ENCODE measurements around the gene BATF. TPM values are rescaled to one million over a fixed set of nuclear protein-coding genes. Genes with fewer than 3 reads are reported as not detected.
A peak's percentile ranks its signal among the peaks of the same experiment; 100 is the strongest.

Gene BATF
- total RNA-seq, 2 experiments from 2014 or later: 171 to 182 TPM

GRCh38 chr14:75501080-75501479 lies 21.2 kb upstream of the BATF start:
- CTCF ChIA-PET: no interaction called here
- no peak for DNase-seq

GRCh38 chr14:75504411-75504810 lies 17.9 kb upstream of the BATF start:
- no peak overlapping the region for H3K4me3 Mint-ChIP-seq
- H3K4me1 Mint-ChIP-seq (ENCODE audit: low read depth): peaks cover 7% of the 10 kb centered on the region
- intact Hi-C loops (cut with micrococcal nuclease): no loop called here
- peaks cover 3% of the 10 kb centered on the region for H3K9me3 Mint-ChIP-seq
- POLR2A ChIA-PET: no interaction called here
- CTCF ChIA-PET: no interaction called here
- no peaks in the 10 kb centered on the region for H3K27me3 Mint-ChIP-seq
- no peak for DNase-seq
- H3K36me3 Mint-ChIP-seq: peaks cover 2% of the 10 kb centered on the region
- no peak overlapping the region for H3K27ac Mint-ChIP-seq

More at GRCh38 chr14:75501080-75501479, 21.2 kb upstream of the BATF start:
- Mint-ChIP-seq H3K9me3 (no peaks in the 10 kb centered on the region), H3K4me3 (no peak overlapping the region), H3K27ac (no peak overlapping the region), H3K4me1 (ENCODE audit: low read depth) (peaks cover 23% of the 10 kb centered on the region), H3K36me3 (no peaks in the 10 kb centered on the region), H3K27me3 (no peaks in the 10 kb centered on the region)
- POLR2A ChIA-PET: no interaction called here
- intact Hi-C loops (cut with micrococcal nuclease): no loop called here

DNA sequence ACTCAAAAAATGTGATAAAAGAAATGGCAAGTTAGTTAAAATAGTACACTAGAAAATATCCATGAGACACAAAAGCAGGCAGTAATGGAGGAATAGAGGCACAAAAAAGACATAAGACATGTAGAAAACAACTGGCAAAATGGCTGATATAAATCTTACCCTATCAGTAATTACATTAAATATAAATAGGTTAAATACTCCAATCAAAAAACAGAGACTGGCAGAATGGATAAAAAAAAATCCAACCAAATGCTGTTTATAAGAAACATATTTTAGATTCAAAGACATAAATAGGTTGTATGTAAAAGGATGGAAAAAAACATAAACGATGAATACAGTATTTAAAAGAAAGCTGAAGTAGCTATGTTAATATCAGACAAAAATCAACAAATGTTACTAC lies 15.3 kb upstream of the BATF start:
- Mint-ChIP-seq H3K27ac (no peak overlapping the region), H3K9me3 (peaks cover 23% of the 10 kb centered on the region), H3K4me3 (no peak overlapping the region), H3K4me1 (ENCODE audit: low read depth) (peaks cover 19% of the 10 kb centered on the region), H3K27me3 (no peaks in the 10 kb centered on the region), H3K36me3 (peaks cover 11% of the 10 kb centered on the region)
- ChIA-PET POLR2A (interaction anchor here (0.9 to 1.4 kb wide), 2 partner anchors 10 to 15 kb away, joined by 3 to 4 read pairs; no protein-coding TSS in a partner anchor), CTCF (interaction anchor here (0.6 to 0.7 kb wide), 3 partner anchors 12 to 154 kb away, joined by 3 read pairs; partner anchors contain the start of genes ERG28 and TTLL5)
- intact Hi-C loops (cut with micrococcal nuclease): no loop called here
- no peak for DNase-seq

- H3K36me3 Mint-ChIP-seq: peaks cover 15% of the 10 kb centered on the region
- intact Hi-C loops (cut with micrococcal nuclease): loop anchor here (1.0 kb wide), 1 partner anchor 17 kb away; no protein-coding TSS in a partner anchor
- no peak for DNase-seq
- H3K4me1 Mint-ChIP-seq (ENCODE audit: low read depth): peaks cover 42% of the 10 kb centered on the region
- peaks cover 28% of the 10 kb centered on the region for H3K9me3 Mint-ChIP-seq
- peak overlapping the region; percentile 45 for H3K27ac Mint-ChIP-seq
- ChIA-PET POLR2A (no interaction called here), CTCF (interaction anchor here (1.8 kb wide), 1 partner anchor 202 kb away, joined by 4 read pairs; no protein-coding TSS in a partner anchor)
- H3K4me3 Mint-ChIP-seq: no peak overlapping the region
- no peaks in the 10 kb centered on the region for H3K27me3 Mint-ChIP-seq
Observed at GRCh38 chr14:75510547-75510946, 11.7 kb upstream of the BATF start.

- H3K4me1 Mint-ChIP-seq (ENCODE audit: low read depth): peaks cover 49% of the 10 kb centered on the region
- intact Hi-C loops (cut with micrococcal nuclease): no loop called here
- peaks cover 15% of the 10 kb centered on the region for H3K36me3 Mint-ChIP-seq
- peak overlapping the region; percentile 45 for H3K27ac Mint-ChIP-seq
- peaks cover 28% of the 10 kb centered on the region for H3K9me3 Mint-ChIP-seq
- no peak overlapping the region for H3K4me3 Mint-ChIP-seq
- POLR2A ChIA-PET: interaction anchor here (1.0 to 1.4 kb wide), 2 partner anchors 22 to 24 kb away, joined by 3 read pairs; no protein-coding TSS in a partner anchor
- CTCF ChIA-PET: interaction anchor here (0.9 to 1.8 kb wide), 4 partner anchors 29 to 203 kb away, joined by 3 to 5 read pairs (median 4); no protein-coding TSS in a partner anchor
- no peak for DNase-seq
- H3K27me3 Mint-ChIP-seq: no peaks in the 10 kb centered on the region
Observed at GRCh38 chr14:75511201-75511600, 11.1 kb upstream of the BATF start.

DNA sequence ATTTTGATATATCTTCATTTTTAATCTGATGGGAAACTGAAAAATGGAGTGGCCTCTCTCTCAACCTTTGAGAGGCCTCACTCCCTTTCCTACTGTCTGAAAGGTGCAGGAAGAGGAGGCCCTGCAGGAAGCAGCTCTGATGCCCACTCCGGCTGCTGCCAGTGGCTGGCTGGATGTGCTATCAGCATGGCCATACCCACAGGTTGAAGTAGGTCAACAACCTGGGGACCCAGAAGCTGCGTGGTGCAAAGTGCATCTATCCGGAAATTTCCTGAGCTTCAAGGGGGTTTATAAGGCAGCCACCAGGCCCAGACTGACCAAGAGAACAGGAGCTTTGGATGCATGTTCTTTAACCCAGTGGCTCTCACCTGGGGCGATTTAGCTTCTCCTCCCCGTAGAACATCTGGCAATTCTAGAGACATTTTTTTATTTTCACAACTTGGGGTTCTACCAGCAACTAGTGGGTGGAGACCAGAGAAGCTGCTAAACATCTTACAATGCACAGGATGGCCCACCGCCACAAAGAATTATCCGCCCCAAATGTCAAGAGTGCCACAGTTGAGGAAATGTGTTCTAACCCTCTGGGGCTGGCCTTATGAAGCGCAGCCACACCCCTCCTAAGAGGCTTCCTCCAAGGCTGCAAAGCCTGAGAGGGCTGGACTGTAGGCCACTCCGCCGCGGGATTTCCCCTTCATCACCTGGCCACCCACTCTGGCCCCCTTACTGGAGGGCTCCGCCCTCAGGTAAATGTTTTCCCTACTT lies 8.2 kb upstream of the BATF start:
- DNase-seq: peak; percentile 40
- Mint-ChIP-seq H3K4me3 (peak overlapping the region; percentile 5), H3K27ac (peak overlapping the region; percentile 69), H3K36me3 (peaks cover 13% of the 10 kb centered on the region), H3K9me3 (peaks cover 25% of the 10 kb centered on the region), H3K27me3 (no peaks in the 10 kb centered on the region), H3K4me1 (ENCODE audit: low read depth) (peaks cover 66% of the 10 kb centered on the region)
- CTCF ChIA-PET: interaction anchor here (1.3 to 4.1 kb wide), 8 partner anchors 16 to 206 kb away, joined by 3 to 28 read pairs (median 10); no protein-coding TSS in a partner anchor
- intact Hi-C loops (cut with micrococcal nuclease): no loop called here
- POLR2A ChIA-PET: interaction anchor here (1.4 to 2.1 kb wide), 4 partner anchors 10 to 49 kb away, joined by 3 to 9 read pairs (median 5); no protein-coding TSS in a partner anchor

GRCh38 chr14:75514673-75515628 lies 7.3 kb upstream of the BATF start:
- Mint-ChIP-seq H3K27ac (peak overlapping the region; percentile 95), H3K4me1 (ENCODE audit: low read depth) (peaks cover 69% of the 10 kb centered on the region), H3K4me3 (peak overlapping the region; percentile 80), H3K36me3 (peaks cover 13% of the 10 kb centered on the region), H3K27me3 (no peaks in the 10 kb centered on the region), H3K9me3 (peaks cover 23% of the 10 kb centered on the region)
- ChIA-PET POLR2A (interaction anchor here (0.8 to 2.1 kb wide), 9 partner anchors 9 to 135 kb away, joined by 3 to 9 read pairs (median 5); no protein-coding TSS in a partner anchor), CTCF (interaction anchor here (0.6 to 4.1 kb wide), 16 partner anchors 13 to 207 kb away, joined by 3 to 28 read pairs (median 4); partner anchors contain the start of gene FLVCR2)
- intact Hi-C loops (cut with micrococcal nuclease): loop anchor here (1.0 kb wide), 1 partner anchor 20 kb away; no protein-coding TSS in a partner anchor
- peak; percentile 77 for DNase-seq

- intact Hi-C loops (cut with micrococcal nuclease): loop anchor here (1.0 kb wide), 1 partner anchor 20 kb away; no protein-coding TSS in a partner anchor
- peaks cover 12% of the 10 kb centered on the region for H3K36me3 Mint-ChIP-seq
- H3K4me1 Mint-ChIP-seq (ENCODE audit: low read depth): peaks cover 70% of the 10 kb centered on the region
- ChIA-PET POLR2A (interaction anchor here (0.8 to 2.1 kb wide), 7 partner anchors 9 to 134 kb away, joined by 4 to 9 read pairs (median 5); no protein-coding TSS in a partner anchor), CTCF (interaction anchor here (0.7 to 4.1 kb wide), 15 partner anchors 13 to 207 kb away, joined by 3 to 28 read pairs (median 4); partner anchors contain the start of gene FLVCR2)
- H3K27me3 Mint-ChIP-seq: no peaks in the 10 kb centered on the region
- no peak for DNase-seq
- peak overlapping the region; percentile 80 for H3K4me3 Mint-ChIP-seq
- peaks cover 17% of the 10 kb centered on the region for H3K9me3 Mint-ChIP-seq
- H3K27ac Mint-ChIP-seq: peak overlapping the region; percentile 95
Observed at GRCh38 chr14:75515629-75515996, 6.7 kb upstream of the BATF start.

GRCh38 chr14:75518625-75519024 lies 3.6 kb upstream of the BATF start:
- ChIA-PET CTCF (interaction anchor here (0.9 to 11.1 kb wide), 19 partner anchors 10 to 222 kb away, joined by 3 to 88 read pairs (median 5); partner anchors contain the start of genes ERG28 and FLVCR2), POLR2A (interaction anchor here (1.0 to 1.1 kb wide), 3 partner anchors 9 to 24 kb away, joined by 3 read pairs; no protein-coding TSS in a partner anchor)
- Mint-ChIP-seq H3K27me3 (no peaks in the 10 kb centered on the region), H3K27ac (peak overlapping the region; percentile 4), H3K9me3 (no peaks in the 10 kb centered on the region), H3K36me3 (peaks cover 16% of the 10 kb centered on the region), H3K4me1 (ENCODE audit: low read depth) (peaks cover 72% of the 10 kb centered on the region), H3K4me3 (no peak overlapping the region)
- DNase-seq: peak; percentile 75
- intact Hi-C loops (cut with micrococcal nuclease): loop anchor here (1.0 kb wide), 1 partner anchor 136 kb away; no protein-coding TSS in a partner anchor

DNA sequence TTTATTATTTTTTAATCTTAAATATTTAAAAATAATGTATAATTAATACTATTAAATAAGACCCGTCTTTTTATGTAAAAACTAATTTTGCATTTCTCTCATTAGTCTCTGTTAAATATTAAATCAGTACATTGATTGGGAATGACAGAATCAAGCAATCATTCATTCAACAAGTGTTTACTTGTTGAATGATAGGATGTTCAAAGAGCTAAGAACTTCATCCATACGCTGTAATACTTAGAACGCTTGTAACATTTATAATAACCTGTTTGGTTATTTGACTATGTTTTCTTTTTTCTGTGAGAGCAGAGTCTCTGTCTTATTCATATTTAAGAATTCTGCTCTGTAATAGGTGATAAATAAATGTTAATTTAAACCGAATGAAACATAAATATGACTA lies 2.9 kb upstream of the BATF start:
- H3K4me3 Mint-ChIP-seq: no peak overlapping the region
- H3K9me3 Mint-ChIP-seq: no peaks in the 10 kb centered on the region
- H3K4me1 Mint-ChIP-seq (ENCODE audit: low read depth): peaks cover 67% of the 10 kb centered on the region
- no peaks in the 10 kb centered on the region for H3K27me3 Mint-ChIP-seq
- peak overlapping the region; percentile 100 for H3K27ac Mint-ChIP-seq
- DNase-seq: no peak
- ChIA-PET CTCF (interaction anchor here (0.9 to 11.1 kb wide), 15 partner anchors 9 to 141 kb away, joined by 3 to 88 read pairs (median 6); partner anchors contain the start of genes ERG28 and FLVCR2), POLR2A (interaction anchor here (1.0 to 8.6 kb wide), 5 partner anchors 9 to 47 kb away, joined by 3 to 172 read pairs (median 3); no protein-coding TSS in a partner anchor)
- intact Hi-C loops (cut with micrococcal nuclease): no loop called here
- peaks cover 24% of the 10 kb centered on the region for H3K36me3 Mint-ChIP-seq

Data from activated CD4-positive, alpha-beta memory T cell treated with anti-CD3 and anti-CD28 coated beads for 36 hours (primary cell).